Hippocampal formation (tissue), 2 donors: ENCODE measurements around the gene BMP15.

Source experiments
- DNase-seq, 2 donors: peaks; one replicate each; lab custom pipeline; 2025; lab: John Stamatoyannopoulos, UW

Gene BMP15

GRCh38 chrX:50910685-50911176 lies at the start of gene BMP15:
TSS of gene BMP15 (plus strand) at chrX:50910735. CDS start at chrX:50910784, 49 bp downstream.
- no peak for DNase-seq

- no peak for DNase-seq
Measured at GRCh38 chrX:50863471-50863870, 47.1 kb upstream of the BMP15 start.

- DNase-seq, result no peak
Measured at GRCh38 chrX:50865311-50865710, 45.2 kb upstream of the BMP15 start.

- no peak for DNase-seq
Measured at GRCh38 chrX:50871922-50872453, 38.5 kb upstream of the BMP15 start.

GRCh38 chrX:50874876-50875275 lies 35.7 kb upstream of the BMP15 start:
- DNase-seq, result no peak

GRCh38 chrX:50876551-50876950 lies 34.0 kb upstream of the BMP15 start:
- DNase-seq, result no peak

- peak in 1 of 2 donors; percentile 1 for DNase-seq
Measured at GRCh38 chrX:50877310-50877709, 33.2 kb upstream of the BMP15 start.

- DNase-seq, result no peak
Measured at GRCh38 chrX:50881028-50881427, 29.5 kb upstream of the BMP15 start.

- no peak for DNase-seq
Measured at GRCh38 chrX:50888884-50889283, 21.7 kb upstream of the BMP15 start.

GRCh38 chrX:50889582-50889981 lies 21.0 kb upstream of the BMP15 start:
- no peak for DNase-seq

- no peak for DNase-seq
Measured at GRCh38 chrX:50893047-50893446, 17.5 kb upstream of the BMP15 start.

GRCh38 chrX:50893466-50893865 lies 17.1 kb upstream of the BMP15 start:
- DNase-seq, result no peak

- DNase-seq, result no peak
Measured at GRCh38 chrX:50905334-50905733, 5.2 kb upstream of the BMP15 start.

- DNase-seq, result no peak
Measured at GRCh38 chrX:50913520-50913919, 3.0 kb downstream of the BMP15 start.

- peak in 1 of 2 donors; percentile 0 for DNase-seq
Measured at GRCh38 chrX:50920132-50920531, 9.6 kb downstream of the BMP15 start.

GRCh38 chrX:50927127-50927526 lies 16.6 kb downstream of the BMP15 start:
- no peak for DNase-seq

GRCh38 chrX:50941638-50942037 lies 31.1 kb downstream of the BMP15 start:
- DNase-seq, result no peak

- no peak for DNase-seq
Measured at GRCh38 chrX:50942471-50942870, 31.9 kb downstream of the BMP15 start.

GRCh38 chrX:50952406-50952805 lies 41.9 kb downstream of the BMP15 start:
- DNase-seq, result no peak

GRCh38 chrX:50953832-50954231 lies 43.3 kb downstream of the BMP15 start:
- no peak for DNase-seq

- DNase-seq, result no peak
Measured at GRCh38 chrX:50962156-50962555, 51.6 kb downstream of the BMP15 start.

- no peak for DNase-seq
Measured at GRCh38 chrX:50963842-50964241, 53.3 kb downstream of the BMP15 start.
